A673 (cell line): ENCODE data around the gene UBA1. TPM values are rescaled to one million over a fixed set of nuclear protein-coding genes. Genes with fewer than 3 reads are reported as not detected.

ENCODE experiments used
- BruUV-seq: library from RNA; stranded (reverse); fragments of 400-500 nt; replicated peaks from 2 replicates; lab custom pipeline; 2021; lab: Mats Ljungman, UMichigan
- CTCF ChIA-PET: fragments of 300-600 bp; sonication (Branson Sonifier 250); formaldehyde crosslinking; loops from one replicate; lab custom pipeline; 2022; ENCODE audit warnings: antibody characterized with exemption; lab: Charles Lee
- POLR2A ChIA-PET: fragments of 300-600 bp; sonication (Branson Sonifier 250); formaldehyde crosslinking; loops from one replicate; lab custom pipeline; 2022; ENCODE audit warnings: antibody characterized with exemption; ENCODE audit not compliant: low non-redundant PET; lab: Charles Lee
- DNase-seq: peaks from one replicate; pipeline ENCODE4 v3.0.0-alpha.2; 2015; ENCODE audit warnings: low spot score
- H3K27ac ChIP-seq: fragments of 200-600 bp; sonication (generic); 2 replicates; pipeline ENCODE4 v1.5.1; 2016; ENCODE audit warnings: mixed run types, low read depth, mild to moderate bottlenecking, mixed read lengths, antibody characterized with exemption, low read length; ENCODE audit not compliant: poor library complexity, severe bottlenecking
- H3K27me3 ChIP-seq: fragments of 200-600 bp; sonication (generic); replicated peaks from 2 replicates; pipeline ENCODE4 v1.6.1; 2017; ENCODE audit warnings: mixed run types, low read depth, mild to moderate bottlenecking, mixed read lengths, antibody characterized with exemption, low read length; ENCODE audit not compliant: insufficient read depth, poor library complexity
- H3K36me3 ChIP-seq: fragments of 200-600 bp; sonication (generic); 2 replicates; pipeline ENCODE4 v1.6.1; 2016; ENCODE audit warnings: mixed run types, mild to moderate bottlenecking, mixed read lengths, antibody characterized with exemption, low read length; ENCODE audit not compliant: insufficient read depth, poor library complexity, severe bottlenecking
- H3K4me1 ChIP-seq: fragments of 200-600 bp; sonication (generic); 2 replicates; pipeline ENCODE4 v1.6.1; 2017; ENCODE audit warnings: mixed run types, mild to moderate bottlenecking, mixed read lengths, antibody characterized with exemption, low read length; ENCODE audit not compliant: insufficient read depth, poor library complexity, severe bottlenecking
- H3K4me3 ChIP-seq: fragments of 200-600 bp; sonication (generic); 2 replicates; pipeline ENCODE4 v1.5.1; 2016; ENCODE audit warnings: low read depth, mixed run types, mild to moderate bottlenecking, mixed read lengths, low read length; ENCODE audit not compliant: poor library complexity, severe bottlenecking
- H3K9me3 ChIP-seq: fragments of 200-600 bp; sonication (generic); 2 replicates; pipeline ENCODE4 v1.6.1; 2016; ENCODE audit warnings: mixed run types, low read depth, mild to moderate bottlenecking, mixed read lengths, antibody characterized with exemption, low read length; ENCODE audit not compliant: poor library complexity, severe bottlenecking
- CTCF ChIP-seq: fragments of 300-800, 200-600 bp; sonication (generic); conservative IDR thresholded peaks from 2 replicates; pipeline ENCODE4 v1.5.1; 2017; ENCODE audit warnings: low read depth, mild to moderate bottlenecking, antibody characterized with exemption, low read length, moderate library complexity, mixed read lengths
- EZH2 ChIP-seq: fragments of 200-600 bp; sonication (generic); IDR thresholded peaks from 2 replicates; pipeline ENCODE4 v1.6.1; 2017; ENCODE audit warnings: borderline replicate concordance, low read depth, mild to moderate bottlenecking, mixed read lengths, antibody characterized with exemption, low read length; ENCODE audit not compliant: poor library complexity, severe bottlenecking
- intact Hi-C: fragments of 100-400 bp; cut with micrococcal nuclease; formaldehyde crosslinking; loops from one replicate; pipeline ENCODE4 v1.10.0; 2022; ENCODE audit not compliant: unreplicated experiment
- total RNA-seq: library from RNA; stranded (reverse); gene quantifications from 2 replicates; pipeline ENCODE4 v1.2.3, GENCODE V29; 2021

The UBA1 gene
- total RNA-seq, 1 experiment from 2014 or later: 413 TPM

- H3K4me1 ChIP-seq: peaks cover under 1% of the 10 kb centered on the region
- intact Hi-C loops: no loop called here
- CTCF ChIA-PET: no interaction called here
- H3K9me3 ChIP-seq: no peaks in the 10 kb centered on the region
- no peak overlapping the region for H3K27ac ChIP-seq
- peaks cover 97% of the 10 kb centered on the region for H3K36me3 ChIP-seq
- no TSS peak for BruUV-seq
- TF ChIP-seq CTCF (no peak), EZH2 (no peak)
- H3K27me3 ChIP-seq: no peaks in the 10 kb centered on the region
- H3K4me3 ChIP-seq: no peak overlapping the region
- DNase-seq: no peak
- POLR2A ChIA-PET: no interaction called here
These were observed 7.8 kb downstream of the UBA1 start for GRCh38 chrX:47201345-47201944.

- BruUV-seq: no TSS peak
- Histone ChIP-seq H3K9me3 (no peaks in the 10 kb centered on the region), H3K4me3 (no peak overlapping the region), H3K27ac (no peak overlapping the region), H3K4me1 (no peaks in the 10 kb centered on the region), H3K36me3 (peaks cover 99% of the 10 kb centered on the region), H3K27me3 (no peaks in the 10 kb centered on the region)
- POLR2A ChIA-PET: no interaction called here
- CTCF ChIA-PET: no interaction called here
- no peak for DNase-seq
- TF ChIP-seq EZH2: no peak
- TF ChIP-seq CTCF: no peak
- intact Hi-C loops: no loop called here
These were observed 8.7 kb downstream of the UBA1 start for GRCh38 chrX:47202316-47202715.

- H3K4me3 ChIP-seq: no peak overlapping the region
- H3K36me3 ChIP-seq: peaks cover 100% of the 10 kb centered on the region
- CTCF ChIA-PET: no interaction called here
- intact Hi-C loops: no loop called here
- DNase-seq: no peak
- POLR2A ChIA-PET: no interaction called here
- no peak overlapping the region for H3K27ac ChIP-seq
- H3K9me3 ChIP-seq: no peaks in the 10 kb centered on the region
- H3K27me3 ChIP-seq: no peaks in the 10 kb centered on the region
- no TSS peak for BruUV-seq
- H3K4me1 ChIP-seq: no peaks in the 10 kb centered on the region
- TF ChIP-seq EZH2: no peak
- TF ChIP-seq CTCF: no peak
These were observed 9.2 kb downstream of the UBA1 start for GRCh38 chrX:47202877-47203276.
